Kidney (tissue), 14 donors: ENCODE measurements around the gene CD300A. TPM values are rescaled to one million over a fixed set of nuclear protein-coding genes. Genes with fewer than 3 reads are reported as not detected.

Experiments
- DNase-seq, 5 donors: peaks; one replicate each; pipeline ENCODE4 v3.0.0-alpha.2; 2013 to 2020
- FAIRE-seq: peaks from 2 replicates; lab custom pipeline; 2012; peaks lifted over from hg19 to GRCh38; lab: Jason Lieb, UNC
- H3K27ac ChIP-seq, 2 donors: one replicate each; pipeline ENCODE4 v1.7.0; 2013; ENCODE audit warnings: low read depth in 2 of 2, low read length in 2 of 2, inconsistent platforms in 1 of 2
- H3K27me3 ChIP-seq: one replicate; pipeline ENCODE4 v1.7.1; 2013; ENCODE audit warnings: low read length, inconsistent platforms; ENCODE audit not compliant: control insufficient read depth, insufficient read depth
- H3K36me3 ChIP-seq, 3 donors: one replicate each; pipeline versions ENCODE4 v1.7.0 to v1.7.1; 2013; ENCODE audit warnings: low read length in 3 of 3, control low read depth in 1 of 3, inconsistent platforms in 1 of 3; ENCODE audit not compliant: insufficient read depth in 3 of 3, control insufficient read depth in 2 of 3
- H3K4me1 ChIP-seq, 3 donors: one replicate each; pipeline versions ENCODE4 v1.7.0 to v1.7.1; 2013; ENCODE audit warnings: low read length in 3 of 3, inconsistent platforms in 1 of 3, low read depth in 1 of 3; ENCODE audit not compliant: control insufficient read depth in 2 of 3, insufficient read depth in 2 of 3
- H3K4me3 ChIP-seq, 3 donors: one replicate each; pipeline versions ENCODE4 v1.7.0 to v1.8.1; 2013; ENCODE audit warnings: low read length in 3 of 3, control low read depth in 1 of 3, inconsistent platforms in 1 of 3
- H3K9ac ChIP-seq, 3 donors: one replicate each; pipeline versions ENCODE4 v1.7.0 to v1.7.1; 2013; ENCODE audit warnings: low read length in 3 of 3, control low read depth in 1 of 3, inconsistent platforms in 1 of 3
- H3K9me3 ChIP-seq, 3 donors: one replicate each; pipeline versions ENCODE4 v1.7.0 to v1.7.1; 2013; ENCODE audit warnings: low read length in 3 of 3, control low read depth in 1 of 3, inconsistent platforms in 1 of 3; ENCODE audit not compliant: control insufficient read depth in 2 of 3, insufficient read depth in 1 of 3
- CTCF ChIP-seq: IDR thresholded peaks from 3 replicates; pipeline ENCODE4 v1.5.1; 2012; ENCODE audit warnings: mild to moderate bottlenecking, moderate library complexity, borderline replicate concordance; ENCODE audit not compliant: insufficient read depth; ENCODE audit errors: extremely low read depth
- intact Hi-C: fragments of 100-400 bp; cut with DNase I; formaldehyde crosslinking; loops from one replicate; pipeline ENCODE4 v1.11.1; 2022
- polyA plus RNA-seq: library from polyadenylated mRNA; stranded (reverse); fragments of 350-450 nt; fragmentation: Illumina TruSeq; extraction: RNeasy Lipid Tissue Mini Kit (QIAGEN cat#74804); gene quantifications from one replicate; pipeline ENCODE4 v1.2.3, GENCODE V29; 2014; ENCODE audit warnings: low read depth, low replicate concordance; ENCODE audit not compliant: insufficient read depth
- total RNA-seq: library from RNA; stranded (reverse); fragmentation: NEBNext Ultra II Directional; extraction: Animal tissue kit (Norgen Biotek cat#: 25700); gene quantifications from one replicate; pipeline ENCODE4 v1.2.1, GENCODE V29; 2021
- donor health status: control.
- donor health status: control.
- donor health status: control.
- donor health status: control.
- donor health status: control.
- donor health status: DM: yes; HTN: yes; CAD: no.
- donor health status: Normal renal cell carcinoma (clear cell type).

Gene CD300A
- total and polyA plus RNA-seq, 2 donors from 2014 or later = 3.1 to 8.2 TPM

- intact Hi-C loops = no loop called here
- Histone ChIP-seq H3K27ac (no peak overlapping the region), H3K27me3 (peaks cover 7% of the 10 kb centered on the region), H3K36me3 (no peaks in the 10 kb centered on the region), H3K4me1 (peaks cover 0 to 2% (median 0%) of the 10 kb centered on the region in 3 donors), H3K9ac (no peak overlapping the region), H3K4me3 (no peak overlapping the region), H3K9me3 (peaks cover 0 to 2% (median 0%) of the 10 kb centered on the region in 3 donors)
- no peak for FAIRE-seq
- DNase-seq = no peak
- TF ChIP-seq CTCF = no peak
Measured at GRCh38 chr17:74464730-74465377, 1.6 kb upstream of the CD300A start.

- FAIRE-seq (no peak), DNase-seq (no peak)
- Histone ChIP-seq H3K4me1 (peaks cover 0 to 2% (median 0%) of the 10 kb centered on the region in 3 donors), H3K9ac (no peak overlapping the region), H3K9me3 (peaks cover 0 to 2% (median 0%) of the 10 kb centered on the region in 3 donors), H3K36me3 (no peaks in the 10 kb centered on the region), H3K4me3 (peak overlapping the region in 1 of 3 donors; percentile 17), H3K27me3 (peaks cover 7% of the 10 kb centered on the region), H3K27ac (no peak overlapping the region)
- intact Hi-C loops = no loop called here
- no peak for TF ChIP-seq CTCF
Measured at GRCh38 chr17:74465378-74466110, 890 bp upstream of the CD300A start.

GRCh38 chr17:74466828-74467184 is 372 bp downstream of the CD300A start:
- Histone ChIP-seq H3K36me3 (no peaks in the 10 kb centered on the region), H3K27ac (no peak overlapping the region), H3K9me3 (peaks cover 0 to 2% (median 0%) of the 10 kb centered on the region in 3 donors), H3K9ac (no peak overlapping the region), H3K27me3 (peaks cover 7% of the 10 kb centered on the region), H3K4me3 (no peak overlapping the region), H3K4me1 (peaks cover 0 to 2% (median 0%) of the 10 kb centered on the region in 3 donors)
- DNase-seq = peak in 1 of 5 donors; percentile 63
- TF ChIP-seq CTCF = no peak
- intact Hi-C loops = no loop called here
- FAIRE-seq = no peak
